ENCODE results near the gene APOD. TPM values are rescaled to one million over a fixed set of nuclear protein-coding genes. Genes with fewer than 3 reads are reported as not detected.
"Not testable (repeated sequence)": the region's sequence is repeated elsewhere in the genome, so short reads cannot be mapped to it uniquely, and the experiment has no call there.

APOD gene
- total and polyA plus RNA-seq, 2 donors from 2014 or later: 12.9 to 24.4 TPM

- no peak overlapping the region for H3K4me3 ChIP-seq (ENCODE audit: low read length in 3 of 3)
These were observed 28.5 kb upstream of the APOD start for GRCh38 chr3:195612075-195612800.

GRCh38 chr3:195609229-195609628, 25.5 kb upstream of the APOD start:
- no peak overlapping the region for H3K9ac ChIP-seq (ENCODE audit: low read length in 3 of 3)
- H3K4me1 ChIP-seq (ENCODE audit: control insufficient read depth in 2 of 3, insufficient read depth in 2 of 3, low read depth in 1 of 3, low read length in 3 of 3): peaks cover 0 to 9% (median 0%) of the 10 kb centered on the region in 3 donors
- DNase-seq: no peak
- H3K4me3 ChIP-seq (ENCODE audit: low read length in 3 of 3): no peak overlapping the region
- intact Hi-C loops (cut with DNase I): no loop called here
- no peaks in the 10 kb centered on the region for H3K36me3 ChIP-seq (ENCODE audit: control insufficient read depth in 2 of 3, insufficient read depth in 3 of 3, low read length in 3 of 3)
- TF ChIP-seq CTCF (IDR thresholded peaks at IDR 0.05; ENCODE audit: borderline replicate concordance, extremely low read depth, insufficient read depth): no peak
- FAIRE-seq: no peak
- H3K9me3 ChIP-seq (ENCODE audit: control insufficient read depth in 2 of 3, insufficient read depth in 1 of 3, low read length in 3 of 3): no peaks in the 10 kb centered on the region
- H3K27ac ChIP-seq (ENCODE audit: low read depth in 2 of 2, low read length in 2 of 2): no peak overlapping the region
- H3K27me3 ChIP-seq (ENCODE audit: control insufficient read depth, insufficient read depth, low read length): no peaks in the 10 kb centered on the region

More at GRCh38 chr3:195612075-195612800, 28.5 kb upstream of the APOD start:
- Histone ChIP-seq H3K27me3 (ENCODE audit: control insufficient read depth, insufficient read depth, low read length) (no peaks in the 10 kb centered on the region), H3K9ac (ENCODE audit: low read length in 3 of 3) (no peak overlapping the region), H3K4me1 (ENCODE audit: control insufficient read depth in 2 of 3, insufficient read depth in 2 of 3, low read depth in 1 of 3, low read length in 3 of 3) (peaks cover 0 to 9% (median 0%) of the 10 kb centered on the region in 3 donors), H3K36me3 (ENCODE audit: control insufficient read depth in 2 of 3, insufficient read depth in 3 of 3, low read length in 3 of 3) (no peaks in the 10 kb centered on the region), H3K9me3 (ENCODE audit: control insufficient read depth in 2 of 3, insufficient read depth in 1 of 3, low read length in 3 of 3) (no peaks in the 10 kb centered on the region), H3K27ac (ENCODE audit: low read depth in 2 of 2, low read length in 2 of 2) (peak overlapping the region in 1 of 2 donors; percentile 47)
- intact Hi-C loops (cut with DNase I): no loop called here
- FAIRE-seq: no peak
- DNase-seq: peak in 3 of 5 donors; percentile 71 to 88 (median 73)
- TF ChIP-seq CTCF (IDR thresholded peaks at IDR 0.05; ENCODE audit: borderline replicate concordance, extremely low read depth, insufficient read depth): no peak

GRCh38 chr3:195601785-195602184, 18.0 kb upstream of the APOD start:
- H3K27me3 ChIP-seq (ENCODE audit: control insufficient read depth, insufficient read depth, low read length); H3K4me1 ChIP-seq (ENCODE audit: control insufficient read depth in 2 of 3, insufficient read depth in 2 of 3, low read depth in 1 of 3, low read length in 3 of 3); H3K36me3 ChIP-seq (ENCODE audit: control insufficient read depth in 2 of 3, insufficient read depth in 3 of 3, low read length in 3 of 3); H3K27ac ChIP-seq (ENCODE audit: low read depth in 2 of 2, low read length in 2 of 2); H3K9me3 ChIP-seq (ENCODE audit: control insufficient read depth in 2 of 3, insufficient read depth in 1 of 3, low read length in 3 of 3); H3K9ac ChIP-seq (ENCODE audit: low read length in 3 of 3); FAIRE-seq; intact Hi-C loops (cut with DNase I); DNase-seq; H3K4me3 ChIP-seq (ENCODE audit: low read length in 3 of 3): not testable (repeated sequence)

GRCh38 chr3:195601382-195601781, 17.6 kb upstream of the APOD start:
- DNase-seq: no peak
- TF ChIP-seq CTCF (IDR thresholded peaks at IDR 0.05; ENCODE audit: borderline replicate concordance, extremely low read depth, insufficient read depth): no peak
- no peak overlapping the region for H3K4me3 ChIP-seq (ENCODE audit: low read length in 3 of 3)
- intact Hi-C loops (cut with DNase I): no loop called here
- no peak for FAIRE-seq
- H3K27me3 ChIP-seq (ENCODE audit: control insufficient read depth, insufficient read depth, low read length): no peaks in the 10 kb centered on the region
- H3K27ac ChIP-seq (ENCODE audit: low read depth in 2 of 2, low read length in 2 of 2): no peak overlapping the region
- H3K4me1 ChIP-seq (ENCODE audit: control insufficient read depth in 2 of 3, insufficient read depth in 2 of 3, low read depth in 1 of 3, low read length in 3 of 3): no peaks in the 10 kb centered on the region
- H3K9me3 ChIP-seq (ENCODE audit: control insufficient read depth in 2 of 3, insufficient read depth in 1 of 3, low read length in 3 of 3): no peaks in the 10 kb centered on the region
- H3K9ac ChIP-seq (ENCODE audit: low read length in 3 of 3): no peak overlapping the region
- no peaks in the 10 kb centered on the region for H3K36me3 ChIP-seq (ENCODE audit: control insufficient read depth in 2 of 3, insufficient read depth in 3 of 3, low read length in 3 of 3)

- H3K4me3 ChIP-seq (ENCODE audit: low read length in 3 of 3); H3K4me1 ChIP-seq (ENCODE audit: control insufficient read depth in 2 of 3, insufficient read depth in 2 of 3, low read depth in 1 of 3, low read length in 3 of 3); H3K9ac ChIP-seq (ENCODE audit: low read length in 3 of 3); H3K9me3 ChIP-seq (ENCODE audit: control insufficient read depth in 2 of 3, insufficient read depth in 1 of 3, low read length in 3 of 3); H3K27ac ChIP-seq (ENCODE audit: low read depth in 2 of 2, low read length in 2 of 2); H3K36me3 ChIP-seq (ENCODE audit: control insufficient read depth in 2 of 3, insufficient read depth in 3 of 3, low read length in 3 of 3); FAIRE-seq; DNase-seq; intact Hi-C loops (cut with DNase I); H3K27me3 ChIP-seq (ENCODE audit: control insufficient read depth, insufficient read depth, low read length): not testable (repeated sequence)
These were observed 16.2 kb upstream of the APOD start for GRCh38 chr3:195599926-195600325.

GRCh38 chr3:195599516-195599915, 15.8 kb upstream of the APOD start:
- intact Hi-C loops (cut with DNase I); H3K4me3 ChIP-seq (ENCODE audit: low read length in 3 of 3); H3K4me1 ChIP-seq (ENCODE audit: control insufficient read depth in 2 of 3, insufficient read depth in 2 of 3, low read depth in 1 of 3, low read length in 3 of 3); H3K9ac ChIP-seq (ENCODE audit: low read length in 3 of 3); FAIRE-seq; H3K9me3 ChIP-seq (ENCODE audit: control insufficient read depth in 2 of 3, insufficient read depth in 1 of 3, low read length in 3 of 3); H3K27me3 ChIP-seq (ENCODE audit: control insufficient read depth, insufficient read depth, low read length); H3K36me3 ChIP-seq (ENCODE audit: control insufficient read depth in 2 of 3, insufficient read depth in 3 of 3, low read length in 3 of 3); DNase-seq; H3K27ac ChIP-seq (ENCODE audit: low read depth in 2 of 2, low read length in 2 of 2): not testable (repeated sequence)

All from kidney (tissue), 14 donors.